ENCODE results near the gene OR8K5. TPM values are rescaled to one million over a fixed set of nuclear protein-coding genes. Genes with fewer than 3 reads are reported as not detected.

OR8K5 gene
- polyA plus RNA-seq, 1 experiment: not detected

DNA sequence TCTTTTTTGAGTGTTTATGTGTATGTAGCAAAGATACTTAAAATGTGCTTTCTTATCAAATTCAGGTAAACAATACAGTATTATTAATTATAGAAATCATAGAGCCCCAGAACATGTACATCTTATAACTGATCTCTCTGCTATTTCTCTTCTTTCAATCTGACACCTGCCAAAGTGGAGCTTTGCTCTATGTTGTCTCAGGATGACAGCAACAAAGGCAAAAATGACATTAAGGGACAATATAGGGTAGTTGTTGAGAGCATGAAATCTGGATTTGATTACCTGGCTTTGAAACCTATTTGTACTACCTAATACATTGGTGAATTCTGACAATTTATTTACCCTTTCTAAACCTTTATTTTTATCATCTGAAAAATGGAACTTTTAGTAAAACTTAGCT, 23.3 kb upstream of the OR8K5 start:
- CTCF ChIA-PET: no interaction called here
- no peak for DNase-seq (ENCODE audit: low read depth, low spot score)

DNA sequence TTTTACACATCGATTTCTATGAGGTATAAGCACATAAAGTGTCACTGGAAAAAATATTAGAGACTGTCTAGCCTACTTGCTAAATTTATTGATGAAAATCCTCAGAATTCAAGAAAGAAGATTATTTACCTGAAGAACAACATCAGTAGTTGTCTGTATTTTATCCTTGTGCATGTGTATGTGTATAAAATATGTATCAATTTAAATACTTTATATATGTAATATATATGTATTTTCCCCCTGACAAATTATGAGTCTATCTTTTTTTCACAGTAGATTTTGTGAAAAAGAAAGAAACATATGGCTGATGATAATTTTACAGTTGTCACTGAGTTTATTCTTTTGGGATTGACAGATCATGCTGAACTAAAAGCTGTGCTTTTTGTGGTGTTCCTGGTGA, 16.2 kb upstream of the OR8K5 start, which contains the start of gene OR5J2:
Gene OR5J2 (plus strand): TSS at position 301 of the 400 bp plus-strand sequence. CDS start 0 bp downstream, at position 301.
- peaks cover 9% of the 10 kb centered on the region for H3K9me3 ChIP-seq (ENCODE audit: control insufficient read depth, insufficient read depth, low read length)
- H3K27ac ChIP-seq (ENCODE audit: low read depth, low read length): no peak within 1 kb of the TSS
- TF ChIP-seq, protein P1, sequence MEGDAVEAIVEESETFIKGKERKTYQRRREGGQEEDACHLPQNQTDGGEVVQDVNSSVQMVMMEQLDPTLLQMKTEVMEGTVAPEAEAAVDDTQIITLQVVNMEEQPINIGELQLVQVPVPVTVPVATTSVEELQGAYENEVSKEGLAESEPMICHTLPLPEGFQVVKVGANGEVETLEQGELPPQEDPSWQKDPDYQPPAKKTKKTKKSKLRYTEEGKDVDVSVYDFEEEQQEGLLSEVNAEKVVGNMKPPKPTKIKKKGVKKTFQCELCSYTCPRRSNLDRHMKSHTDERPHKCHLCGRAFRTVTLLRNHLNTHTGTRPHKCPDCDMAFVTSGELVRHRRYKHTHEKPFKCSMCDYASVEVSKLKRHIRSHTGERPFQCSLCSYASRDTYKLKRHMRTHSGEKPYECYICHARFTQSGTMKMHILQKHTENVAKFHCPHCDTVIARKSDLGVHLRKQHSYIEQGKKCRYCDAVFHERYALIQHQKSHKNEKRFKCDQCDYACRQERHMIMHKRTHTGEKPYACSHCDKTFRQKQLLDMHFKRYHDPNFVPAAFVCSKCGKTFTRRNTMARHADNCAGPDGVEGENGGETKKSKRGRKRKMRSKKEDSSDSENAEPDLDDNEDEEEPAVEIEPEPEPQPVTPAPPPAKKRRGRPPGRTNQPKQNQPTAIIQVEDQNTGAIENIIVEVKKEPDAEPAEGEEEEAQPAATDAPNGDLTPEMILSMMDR (IDR thresholded peaks at IDR 0.05; ENCODE audit: low read depth, low read length): no peak
- POLR2A ChIA-PET: no interaction called here
- CTCF ChIA-PET: no interaction called here
- DNase-seq (ENCODE audit: low read depth, low spot score): no peak
- H3K4me3 ChIP-seq (ENCODE audit: low read depth, low read length): no peak within 1 kb of the TSS
- no peaks in the 10 kb centered on the region for H3K27me3 ChIP-seq (ENCODE audit: control insufficient read depth, insufficient read depth, low read length)

More for the DNA sequence above, 23.3 kb upstream of the OR8K5 start:
- H3K9me3 ChIP-seq (ENCODE audit: control insufficient read depth, insufficient read depth, low read length): peaks cover 6% of the 10 kb centered on the region; the same call in 1 of the 2 replicates
- POLR2A ChIA-PET: no interaction called here
- H3K27me3 ChIP-seq (ENCODE audit: control insufficient read depth, insufficient read depth, low read length): no peaks in the 10 kb centered on the region
- TF ChIP-seq, protein P1 (IDR thresholded peaks at IDR 0.05; ENCODE audit: low read depth, low read length): no peak
- H3K27ac ChIP-seq (ENCODE audit: low read depth, low read length): no peak overlapping the region
- no peak overlapping the region for H3K4me3 ChIP-seq (ENCODE audit: low read depth, low read length)

DNA sequence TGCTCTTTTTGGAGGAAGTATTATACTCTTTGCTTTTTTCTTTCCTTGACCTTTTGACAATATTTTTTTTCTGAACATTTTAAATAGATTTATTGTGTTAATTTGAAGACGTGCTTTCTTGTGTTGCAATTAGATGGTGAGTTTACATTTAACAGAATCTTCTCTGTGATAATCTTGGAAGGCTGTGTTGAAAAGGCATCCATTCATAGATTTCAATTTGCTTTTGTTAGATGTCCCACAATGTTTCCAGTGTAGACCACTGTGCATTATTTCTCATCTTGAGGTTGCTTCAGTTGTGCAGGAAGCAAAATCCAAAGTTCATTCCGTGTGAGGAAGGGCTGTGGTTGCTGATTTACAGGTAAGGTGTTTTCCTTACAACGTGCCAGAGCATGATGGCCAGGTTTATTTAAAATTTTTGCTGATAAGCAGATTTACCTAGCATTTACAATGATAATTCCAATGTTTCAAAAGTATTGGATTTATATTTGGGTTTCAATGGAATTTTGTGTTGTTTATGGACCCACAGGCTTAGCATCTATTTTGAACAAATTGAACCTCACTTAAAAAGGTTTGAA, 12.2 kb upstream of the OR8K5 start:
- POLR2A ChIA-PET: no interaction called here
- Histone ChIP-seq H3K27me3 (ENCODE audit: control insufficient read depth, insufficient read depth, low read length) (no peaks in the 10 kb centered on the region), H3K9me3 (ENCODE audit: control insufficient read depth, insufficient read depth, low read length) (peaks cover 6% of the 10 kb centered on the region), H3K27ac (ENCODE audit: low read depth, low read length) (no peak overlapping the region), H3K4me3 (ENCODE audit: low read depth, low read length) (no peak overlapping the region)
- TF ChIP-seq, protein P1 (IDR thresholded peaks at IDR 0.05; ENCODE audit: low read depth, low read length): no peak
- DNase-seq (ENCODE audit: low read depth, low spot score): no peak
- CTCF ChIA-PET: no interaction called here

DNA sequence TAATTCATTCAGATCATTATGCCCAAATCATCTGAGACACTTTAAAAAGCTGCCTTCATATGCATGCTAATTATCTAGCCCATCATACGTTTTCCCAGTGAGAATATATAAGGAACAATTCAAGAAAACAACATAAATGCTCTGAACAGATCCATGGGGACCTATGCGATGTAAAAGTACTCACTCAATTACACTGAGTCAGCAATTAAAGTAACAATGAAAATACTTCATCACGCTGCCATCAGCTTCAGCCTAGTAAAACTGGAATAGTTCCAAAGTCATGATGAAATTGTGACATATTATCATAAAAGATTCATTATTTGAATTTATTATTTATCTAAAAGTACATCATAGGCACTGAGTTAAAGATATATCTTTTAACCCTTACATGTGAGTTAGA, 3.7 kb upstream of the OR8K5 start:
- Histone ChIP-seq H3K27me3 (ENCODE audit: control insufficient read depth, insufficient read depth, low read length) (no peaks in the 10 kb centered on the region), H3K4me3 (ENCODE audit: low read depth, low read length) (no peak overlapping the region), H3K9me3 (ENCODE audit: control insufficient read depth, insufficient read depth, low read length) (peaks cover 6% of the 10 kb centered on the region), H3K27ac (ENCODE audit: low read depth, low read length) (no peak overlapping the region)
- no peak for DNase-seq (ENCODE audit: low read depth, low spot score)
- POLR2A ChIA-PET: no interaction called here
- CTCF ChIA-PET: no interaction called here
- TF ChIP-seq, protein P1 (IDR thresholded peaks at IDR 0.05; ENCODE audit: low read depth, low read length): no peak

DNA sequence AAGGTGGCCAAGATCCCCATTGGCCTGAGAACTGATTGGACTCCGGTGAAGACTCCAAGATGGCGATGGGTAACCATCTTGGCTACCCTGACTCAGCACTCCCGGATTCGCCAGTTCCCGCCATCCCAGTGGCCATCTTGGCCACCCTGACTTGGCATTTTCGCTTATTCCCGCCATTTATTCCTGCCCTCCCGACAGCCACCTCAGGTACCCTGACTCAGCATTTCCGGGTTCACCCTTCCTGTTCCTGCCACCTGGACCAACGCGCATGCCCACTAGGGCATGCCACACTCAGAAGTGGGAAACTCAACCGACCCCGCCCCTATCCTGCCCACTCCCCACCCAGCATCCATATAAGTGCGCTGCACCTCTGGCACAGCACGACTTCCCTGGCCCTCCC, 7.8 kb downstream of the OR8K5 start:
- CTCF ChIA-PET: no interaction called here

More for the DNA sequence above, 7.8 kb downstream of the OR8K5 start:
- Histone ChIP-seq H3K27me3 (ENCODE audit: control insufficient read depth, insufficient read depth, low read length) (no peaks in the 10 kb centered on the region), H3K9me3 (ENCODE audit: control insufficient read depth, insufficient read depth, low read length) (peaks cover 19% of the 10 kb centered on the region), H3K4me3 (ENCODE audit: low read depth, low read length) (no peak overlapping the region), H3K27ac (ENCODE audit: low read depth, low read length) (no peak overlapping the region)
- DNase-seq (ENCODE audit: low read depth, low spot score): no peak
- TF ChIP-seq, protein P1 (IDR thresholded peaks at IDR 0.05; ENCODE audit: low read depth, low read length): no peak
- POLR2A ChIA-PET: no interaction called here

All from AG04450 (cell line).